HS-5 (cell line): ENCODE results near the gene MTA1.

ENCODE experiments used
- DNase-seq: peaks from one replicate; pipeline ENCODE4 v3.0.0-alpha.2; 2012; ENCODE audit warnings: low read depth

The MTA1 gene

GRCh38 chr14:105424861-105425260, 5.2 kb downstream of the MTA1 start:
- DNase-seq: no peak

GRCh38 chr14:105425823-105426247, 6.2 kb downstream of the MTA1 start:
- no peak for DNase-seq

GRCh38 chr14:105426416-105427130, 6.9 kb downstream of the MTA1 start:
- DNase-seq: no peak

- no peak for DNase-seq
These were observed 7.8 kb downstream of the MTA1 start for GRCh38 chr14:105427412-105427811.

DNA sequence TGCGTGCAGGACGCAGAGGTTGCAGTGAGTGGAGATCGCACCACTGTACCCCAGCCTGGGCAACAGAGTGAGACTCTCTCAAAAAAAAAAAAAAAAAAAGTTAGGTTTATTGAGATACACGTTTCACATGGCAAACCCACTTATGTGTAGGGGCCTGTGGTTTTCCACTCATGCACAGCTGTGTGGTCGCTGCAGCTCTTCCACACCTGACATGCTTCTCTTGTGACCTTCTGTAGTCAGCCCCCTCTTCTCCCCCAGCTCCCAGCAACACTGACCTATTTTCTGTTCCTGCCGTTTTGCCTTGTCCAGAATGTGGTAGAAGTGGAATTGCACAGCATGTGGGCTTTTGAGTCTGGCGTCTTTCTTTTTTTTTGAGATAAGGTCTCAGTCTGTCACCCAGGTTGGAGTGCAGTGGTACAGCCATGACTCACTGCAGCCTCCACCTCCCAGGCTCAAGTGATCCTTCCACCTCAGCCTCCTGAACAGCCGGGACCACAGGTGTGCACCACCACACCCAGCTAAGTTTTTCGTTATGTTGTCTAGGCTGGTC, 8.4 kb downstream of the MTA1 start:
- DNase-seq: no peak

- no peak for DNase-seq
These were observed 10.4 kb downstream of the MTA1 start for GRCh38 chr14:105430042-105430441.

DNA sequence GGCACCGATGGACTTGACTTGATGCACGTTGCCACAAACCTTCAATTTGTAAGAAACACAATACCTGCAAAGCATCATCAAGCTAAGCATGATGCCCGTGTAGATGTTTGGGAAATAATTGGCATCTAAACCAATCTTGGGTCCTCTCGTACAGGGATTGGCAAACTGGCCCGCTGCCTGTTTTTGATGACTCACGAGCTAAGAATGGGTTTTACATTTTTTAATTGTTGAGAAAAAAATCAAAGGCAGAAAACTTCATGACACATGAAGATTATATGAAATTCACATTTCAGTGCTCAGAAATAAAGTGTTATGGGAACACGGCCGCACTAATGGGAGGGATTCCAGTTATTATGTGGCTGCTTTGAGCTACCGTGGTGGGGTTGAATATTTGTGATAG, 10.9 kb downstream of the MTA1 start:
- DNase-seq: peak; percentile 82

DNA sequence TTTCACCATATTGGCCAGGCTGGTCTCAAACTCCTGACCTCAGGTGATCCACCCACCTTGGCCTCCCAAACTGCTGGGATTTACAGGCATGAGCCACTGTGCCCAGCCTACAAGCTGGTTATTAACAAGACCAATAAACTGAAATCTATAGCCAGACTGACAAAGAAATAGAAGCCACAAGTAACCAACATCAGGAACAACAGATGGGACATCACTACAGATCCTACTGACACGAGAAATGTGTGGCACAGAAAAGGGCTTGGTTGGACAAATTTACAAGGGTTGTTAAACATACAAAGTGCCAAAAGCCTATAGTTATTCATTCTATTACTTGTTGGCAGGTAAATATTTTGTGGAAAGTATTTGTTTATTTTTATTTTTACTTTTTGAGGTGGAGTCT, 11.6 kb downstream of the MTA1 start:
- DNase-seq: no peak

- DNase-seq: no peak
These were observed 13.0 kb downstream of the MTA1 start for GRCh38 chr14:105432657-105433056.

- DNase-seq: no peak
These were observed 13.6 kb downstream of the MTA1 start for GRCh38 chr14:105433161-105433605.

DNA sequence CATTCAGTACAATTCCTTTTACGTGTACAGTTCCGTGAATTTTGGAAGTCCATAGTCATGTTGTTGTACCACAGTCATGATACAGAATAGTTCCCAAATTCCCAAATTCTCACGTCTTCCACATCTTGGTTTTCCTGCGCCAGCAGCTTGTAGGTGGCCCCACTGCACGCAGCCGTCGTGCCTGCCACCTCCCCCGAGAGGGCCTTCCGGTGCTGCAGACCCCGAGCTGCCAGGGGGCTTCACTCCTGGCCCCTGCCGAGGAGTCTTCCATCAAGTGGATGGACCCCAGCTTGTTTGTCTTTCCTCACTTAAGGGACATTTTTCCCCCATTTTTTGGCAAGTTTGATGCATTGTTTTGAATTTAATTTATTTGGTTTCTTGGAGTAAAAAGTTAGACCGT, 16.8 kb downstream of the MTA1 start:
- DNase-seq: no peak

DNA sequence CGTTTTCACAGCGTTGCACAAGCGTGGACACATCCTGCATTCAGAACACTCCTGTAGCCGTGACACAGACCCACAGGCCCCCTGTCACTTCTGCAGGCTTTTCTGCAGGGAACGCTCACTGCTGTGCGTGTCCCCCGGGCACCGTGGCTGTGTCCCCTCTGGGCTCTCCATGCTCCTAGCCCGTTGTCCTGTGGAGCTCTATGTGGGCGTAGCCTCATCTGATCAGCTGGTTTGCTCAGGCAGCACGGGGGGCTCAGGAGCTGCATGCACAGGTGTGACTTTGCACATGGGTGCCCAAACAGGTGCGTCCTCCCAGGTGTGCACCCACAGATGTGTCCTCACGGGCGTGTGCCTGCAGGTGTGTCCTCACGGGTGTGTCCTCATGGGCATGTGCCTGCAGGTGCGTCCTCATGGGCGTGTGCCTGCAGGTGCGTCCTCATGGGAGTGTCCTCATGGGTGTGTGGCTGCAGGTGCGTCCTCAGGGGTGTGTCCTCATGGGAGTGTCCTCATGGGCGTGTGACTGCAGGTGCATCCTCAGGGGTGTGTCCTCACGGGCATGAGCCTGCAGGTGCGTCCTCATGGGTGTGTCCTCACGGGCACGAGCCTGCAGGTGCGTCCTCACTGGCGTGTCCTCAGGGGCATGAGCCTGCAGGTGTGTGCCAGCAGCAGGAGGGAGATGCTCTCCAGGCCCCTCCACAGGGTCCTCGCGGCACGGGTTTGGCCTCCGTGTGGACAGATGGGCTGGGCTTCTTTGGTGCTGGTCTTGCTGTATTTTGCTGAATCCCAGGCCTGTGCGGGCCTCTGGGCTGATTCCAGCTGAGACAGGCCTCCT, 17.5 kb downstream of the MTA1 start:
- DNase-seq: no peak

DNA sequence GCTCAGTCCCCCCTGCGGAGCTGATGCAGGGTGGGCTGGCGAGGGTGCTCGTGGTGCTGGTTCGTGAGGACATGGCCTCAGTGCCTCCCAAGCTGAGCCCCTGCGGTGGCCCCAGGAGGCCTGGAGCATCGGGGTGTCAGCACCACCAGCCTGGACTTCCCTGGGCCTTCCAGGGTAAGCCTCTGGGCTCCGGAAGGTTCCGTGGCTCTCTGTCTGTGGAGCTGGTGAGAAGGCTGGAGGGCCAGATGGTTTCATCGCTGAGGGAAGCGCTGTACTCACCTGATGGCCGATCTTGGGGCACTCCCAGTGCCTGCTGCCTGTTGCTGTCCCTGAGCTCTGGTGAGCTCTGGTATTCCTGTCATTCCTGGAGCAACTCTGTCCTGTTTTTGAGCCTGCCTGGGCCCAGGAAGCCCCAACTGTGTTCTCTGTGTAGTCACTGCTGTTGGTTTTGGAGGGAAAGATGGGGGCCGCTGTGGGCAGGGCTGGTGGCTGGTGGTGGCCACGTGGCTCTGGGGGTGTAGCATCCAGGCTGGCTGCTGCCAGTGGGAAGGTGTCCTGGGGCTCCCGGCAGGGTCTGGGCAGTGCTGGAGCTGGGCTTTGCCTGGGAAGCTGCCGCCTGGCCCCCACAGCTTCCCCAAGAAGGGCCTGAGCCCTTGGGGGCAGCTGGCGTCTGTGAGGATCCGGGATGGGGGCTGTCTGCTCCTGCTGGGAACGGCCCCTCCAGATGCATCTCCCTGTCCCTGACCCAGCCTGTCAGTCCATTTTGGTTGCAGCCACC, 18.3 kb downstream of the MTA1 start:
- DNase-seq: no peak

DNA sequence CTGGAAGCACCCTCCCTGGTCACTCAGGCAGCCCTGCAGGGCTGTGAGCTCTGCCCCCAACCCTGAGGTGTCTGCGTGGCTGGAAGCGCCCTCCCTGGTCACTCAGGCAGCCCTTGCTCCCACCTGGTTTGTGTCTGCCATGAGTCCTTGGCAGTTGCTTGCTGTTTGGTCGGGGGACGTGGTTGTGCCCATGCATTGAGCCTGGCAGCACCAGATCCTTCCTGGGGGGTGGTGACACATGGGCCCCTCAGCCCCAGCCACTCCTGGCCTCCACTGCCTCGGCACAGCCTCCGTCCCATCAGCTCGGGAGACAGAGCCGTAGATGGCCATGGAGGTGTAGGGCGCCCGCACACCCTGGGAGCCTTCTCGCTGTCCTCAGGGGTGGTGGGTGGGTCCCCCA, 19.6 kb downstream of the MTA1 start:
- DNase-seq: no peak

DNA sequence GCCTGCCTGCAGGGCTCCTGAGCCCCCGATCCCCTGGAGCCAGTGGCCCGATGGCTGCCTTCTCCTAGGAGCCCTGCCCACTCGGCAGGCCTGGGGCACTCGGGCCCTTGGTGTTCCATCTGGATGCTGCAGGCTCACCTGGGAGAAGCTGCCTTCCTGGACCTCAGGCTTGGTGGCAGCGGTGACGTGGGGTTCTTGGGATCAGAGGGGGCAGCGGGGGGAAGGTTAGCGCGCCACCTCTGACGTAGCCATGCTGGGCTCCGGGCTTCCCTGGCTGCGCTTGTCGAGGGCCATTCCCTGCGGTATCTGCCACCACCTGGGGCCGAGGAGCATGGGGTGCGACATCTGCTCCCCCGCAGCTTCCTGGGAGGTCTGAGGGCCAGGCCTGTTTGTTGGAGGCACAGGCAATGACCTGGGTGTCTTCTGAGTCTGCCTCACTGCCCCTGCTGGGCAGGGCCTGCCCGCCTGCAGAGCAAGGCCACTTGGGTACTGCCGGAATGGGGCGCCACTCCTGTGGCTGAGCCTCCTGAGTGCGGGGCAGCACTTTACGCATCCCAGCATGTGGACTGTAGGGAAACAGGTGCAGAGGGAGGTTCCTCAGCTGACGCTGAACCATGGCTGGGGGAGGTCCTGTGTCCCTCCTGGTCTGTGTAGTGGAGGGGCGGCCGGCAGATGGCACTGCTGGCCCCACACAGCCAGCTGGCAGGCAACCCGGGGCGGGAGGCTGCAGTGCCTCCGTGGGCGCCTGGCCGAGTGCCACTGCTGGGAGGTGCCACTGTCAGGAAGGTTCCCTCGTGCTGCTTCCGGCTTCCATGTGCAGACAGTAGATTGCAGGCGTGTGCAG, 20.3 kb downstream of the MTA1 start:
- DNase-seq: no peak

- DNase-seq: no peak
These were observed 20.9 kb downstream of the MTA1 start for GRCh38 chr14:105440554-105440900.

DNA sequence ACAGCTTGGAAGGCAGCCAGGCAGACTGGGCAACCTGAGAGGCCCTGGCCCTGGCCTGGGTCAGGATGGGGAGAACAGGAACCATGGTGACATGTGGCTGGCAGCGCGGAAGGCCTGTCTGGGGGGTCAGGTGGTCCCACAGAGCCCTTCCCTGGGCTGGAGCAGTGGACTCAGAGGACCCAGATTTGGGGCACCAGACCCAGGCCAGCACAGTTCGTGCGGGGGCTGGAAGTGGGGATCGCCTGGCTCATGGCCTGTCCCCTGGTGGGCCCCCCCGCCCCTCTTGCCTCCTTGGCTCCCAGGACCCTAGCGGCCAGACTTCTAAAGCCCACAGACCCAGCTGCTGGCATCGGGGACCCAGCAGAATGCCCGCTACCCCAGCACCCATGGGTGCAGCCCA, 21.4 kb downstream of the MTA1 start:
- DNase-seq: no peak

- no peak for DNase-seq
These were observed 22.5 kb downstream of the MTA1 start for GRCh38 chr14:105442125-105442524.

DNA sequence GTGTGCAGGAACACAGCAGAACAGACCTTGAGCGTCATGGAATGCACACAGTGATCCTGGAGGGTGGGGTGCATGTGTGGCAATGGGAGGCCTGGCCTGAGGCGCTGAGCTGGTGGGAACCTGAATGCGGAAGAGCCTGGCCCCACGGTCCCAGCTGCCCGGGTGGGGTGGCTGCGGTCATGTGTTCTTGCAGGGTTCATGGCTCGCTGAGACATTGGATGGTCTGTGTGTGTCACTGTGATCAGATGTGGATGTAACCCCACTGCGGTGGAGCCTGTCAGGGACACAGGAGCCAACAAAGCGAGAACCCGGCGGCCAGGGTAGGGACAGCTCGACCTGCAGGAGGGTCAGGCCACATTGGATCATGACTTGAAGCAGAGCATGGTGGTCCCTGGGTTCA, 23.2 kb downstream of the MTA1 start:
- DNase-seq: no peak

- DNase-seq: no peak
These were observed 25.2 kb downstream of the MTA1 start for GRCh38 chr14:105444859-105445258.

DNA sequence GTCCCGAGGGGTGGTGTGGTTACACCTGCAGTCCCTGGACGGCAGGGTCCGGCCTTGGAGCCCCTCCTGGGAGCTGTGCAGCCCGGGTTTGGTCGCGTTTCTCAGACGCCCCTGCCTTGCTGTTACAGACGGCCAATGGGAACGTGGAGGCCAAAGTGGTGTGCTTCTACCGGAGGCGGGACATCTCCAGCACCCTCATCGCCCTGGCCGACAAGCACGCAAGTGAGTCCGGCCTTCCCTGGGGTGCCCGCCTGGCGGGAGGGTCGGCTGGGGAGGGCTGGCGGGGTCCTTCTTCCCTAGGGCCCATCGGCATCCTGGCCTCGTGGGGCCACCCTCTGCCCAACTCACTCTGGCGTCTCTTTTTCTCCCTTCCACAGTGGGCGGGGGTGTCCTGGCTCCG, 25.7 kb downstream of the MTA1 start:
- DNase-seq: no peak
